ENCODE data around the gene KCTD21.

DNA sequence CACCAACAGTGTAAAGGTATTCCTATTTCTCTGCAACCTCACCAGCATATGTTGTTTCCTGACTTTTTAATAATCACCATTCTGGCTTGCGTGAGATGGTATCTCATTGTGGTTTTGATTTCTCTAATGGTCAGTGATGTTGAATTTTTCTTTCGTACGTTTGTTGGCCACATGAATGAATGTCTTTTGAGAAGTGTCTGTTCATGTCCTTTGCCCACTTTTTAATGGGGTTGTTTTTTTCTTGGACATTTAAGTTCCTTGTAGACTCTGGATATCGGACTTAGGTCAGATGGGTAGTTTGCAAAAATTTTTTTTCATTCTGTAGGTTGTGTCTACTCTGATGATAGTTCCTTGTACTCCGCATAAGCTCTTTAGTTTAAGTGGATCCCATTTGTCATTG lies 23.1 kb upstream of the KCTD21 start:
- TF ChIP-seq YY1 (IDR thresholded peaks at IDR 0.05; ENCODE audit: extremely low read depth, insufficient replicate concordance, low read depth, low read length) (no peak), CTCF (IDR thresholded peaks at IDR 0.05 in 2 of 3, conservative IDR thresholded peaks at IDR 0.05 in 1 of 3; ENCODE audit: borderline replicate concordance in 1 of 3, insufficient read depth in 1 of 3, low read depth in 2 of 3, low read length in 2 of 3) (no peak), RAD21 (IDR thresholded peaks at IDR 0.05; ENCODE audit: low read depth) (no peak), POLR2A (IDR thresholded peaks at IDR 0.05; ENCODE audit: borderline replicate concordance, extremely low read depth, insufficient read depth, insufficient read length) (no peak), POLR2AphosphoS5 (IDR thresholded peaks at IDR 0.05; ENCODE audit: low read depth, low read length) (no peak), EZH2 (IDR thresholded peaks at IDR 0.05) (no peak), ZBTB33 (IDR thresholded peaks at IDR 0.05; ENCODE audit: extremely low read depth, insufficient replicate concordance, low read length) (no peak), SP1 (IDR thresholded peaks at IDR 0.05; ENCODE audit: low read depth) (no peak)
- TF ChIP-seq, protein P1, sequence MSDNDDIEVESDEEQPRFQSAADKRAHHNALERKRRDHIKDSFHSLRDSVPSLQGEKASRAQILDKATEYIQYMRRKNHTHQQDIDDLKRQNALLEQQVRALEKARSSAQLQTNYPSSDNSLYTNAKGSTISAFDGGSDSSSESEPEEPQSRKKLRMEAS (IDR thresholded peaks at IDR 0.05), result no peak

All from HCT116 (cell line).